ENCODE data around the gene NIPAL1.

NIPAL1 gene

DNA sequence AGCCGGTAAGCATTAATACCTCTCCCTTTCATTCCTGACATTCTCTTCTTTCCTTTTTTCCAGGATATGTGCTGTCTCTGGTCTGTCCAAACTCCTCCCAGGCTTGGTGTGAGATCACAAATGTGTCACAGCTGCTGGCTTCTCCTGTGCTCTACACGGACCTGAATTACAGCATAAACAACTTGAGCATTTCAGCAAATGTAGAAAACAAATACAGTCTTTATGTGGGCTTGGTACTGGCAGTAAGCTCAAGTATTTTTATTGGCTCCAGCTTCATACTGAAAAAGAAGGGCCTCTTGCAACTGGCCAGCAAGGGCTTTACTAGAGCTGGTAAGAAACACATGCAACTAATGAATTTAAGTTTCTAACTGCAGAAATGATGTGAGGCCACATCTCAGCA, 8.4 kb downstream of the NIPAL1 start:
- peak in 1 of 56 donors; percentile 3 for DNase-seq

DNA sequence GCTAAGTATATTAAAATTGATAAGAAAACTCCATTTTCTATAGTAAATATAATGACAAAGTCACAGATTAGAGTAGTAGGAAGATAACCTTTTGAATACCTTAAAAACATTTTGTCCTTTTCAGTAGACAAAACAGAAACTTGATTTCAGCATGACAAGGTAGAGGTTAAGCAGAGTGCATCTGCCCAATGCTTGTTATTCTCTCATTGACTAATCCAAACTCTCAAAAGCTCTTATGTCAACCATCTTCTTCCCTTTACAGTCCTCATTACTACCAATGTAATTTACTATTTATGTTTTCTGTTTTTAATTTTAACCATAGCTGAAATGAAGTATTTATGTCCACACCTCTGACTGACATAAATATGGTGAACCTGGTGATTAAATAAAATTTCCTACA, 11.1 kb downstream of the NIPAL1 start:
- no peak for DNase-seq

DNA sequence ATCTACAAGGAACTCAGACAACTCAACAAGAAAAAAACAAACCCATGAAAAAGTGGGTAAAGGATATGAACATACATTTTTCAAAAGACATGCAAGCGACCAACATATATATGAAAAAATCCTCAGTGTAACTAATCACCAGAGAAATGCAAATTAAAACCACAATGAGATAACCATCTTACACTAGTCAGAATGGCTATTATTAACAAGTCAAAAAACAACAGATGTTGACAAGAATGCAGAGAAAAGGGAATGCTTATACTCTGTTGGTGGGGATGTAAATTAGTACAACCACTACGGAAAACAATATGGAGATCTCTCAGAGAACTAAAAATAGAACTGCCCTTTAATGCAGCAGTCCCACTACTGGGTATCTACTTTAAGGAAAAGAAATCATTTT, 12.1 kb downstream of the NIPAL1 start:
- DNase-seq, result no peak

DNA sequence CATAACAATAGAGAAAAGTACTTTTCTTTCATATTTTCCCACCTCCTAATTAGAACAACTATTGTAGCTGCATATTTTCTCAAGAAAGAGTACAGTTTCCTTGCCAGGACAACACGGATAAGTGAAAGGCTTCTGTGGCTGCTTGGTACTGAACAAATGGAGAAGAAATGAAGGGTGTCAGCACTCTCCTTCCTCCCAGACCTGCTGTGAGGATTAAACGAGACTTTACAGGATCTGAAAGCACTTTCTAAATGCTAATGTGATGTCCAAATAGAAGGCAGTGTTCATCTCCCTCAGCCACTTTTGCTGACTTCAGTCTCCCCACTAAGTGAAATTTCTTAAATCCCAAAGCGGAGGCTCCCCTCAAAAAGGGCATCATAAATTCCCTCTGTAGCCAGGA, 13.9 kb downstream of the NIPAL1 start:
- DNase-seq, result no peak

DNA sequence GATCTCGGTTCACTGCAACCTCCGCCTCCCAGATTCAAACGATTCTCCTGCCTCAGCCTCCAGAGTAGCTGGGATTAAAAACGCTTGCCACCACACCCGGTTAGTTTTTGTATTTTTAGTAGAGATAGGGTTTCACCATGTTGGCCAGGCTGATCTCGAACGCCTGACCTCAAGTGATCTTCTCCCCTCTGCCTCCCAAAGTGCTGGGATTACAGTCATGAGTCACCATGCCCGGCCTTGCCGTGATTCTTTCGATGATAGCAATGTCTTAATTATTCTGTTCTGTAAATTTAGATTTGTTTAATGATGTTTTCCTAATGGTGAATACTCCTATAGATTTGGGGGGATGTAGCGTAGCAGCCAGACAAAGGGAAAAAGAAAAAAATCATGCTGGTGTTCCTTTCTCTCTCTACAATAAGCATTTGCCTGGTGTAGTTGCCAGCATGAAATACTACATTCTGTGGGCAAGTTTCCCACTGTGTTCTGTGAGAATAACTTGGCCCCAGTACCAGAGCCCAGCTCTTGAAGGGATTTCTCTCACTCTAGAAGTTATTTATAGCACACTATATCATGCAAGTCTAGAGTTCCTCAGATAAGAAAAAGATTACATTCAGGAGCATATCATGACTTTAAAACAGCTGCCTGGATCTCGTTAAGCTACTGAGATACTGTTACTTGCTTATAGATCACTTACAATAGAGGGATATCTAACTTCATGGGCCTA, 15.4 kb downstream of the NIPAL1 start:
- no peak for DNase-seq

DNA sequence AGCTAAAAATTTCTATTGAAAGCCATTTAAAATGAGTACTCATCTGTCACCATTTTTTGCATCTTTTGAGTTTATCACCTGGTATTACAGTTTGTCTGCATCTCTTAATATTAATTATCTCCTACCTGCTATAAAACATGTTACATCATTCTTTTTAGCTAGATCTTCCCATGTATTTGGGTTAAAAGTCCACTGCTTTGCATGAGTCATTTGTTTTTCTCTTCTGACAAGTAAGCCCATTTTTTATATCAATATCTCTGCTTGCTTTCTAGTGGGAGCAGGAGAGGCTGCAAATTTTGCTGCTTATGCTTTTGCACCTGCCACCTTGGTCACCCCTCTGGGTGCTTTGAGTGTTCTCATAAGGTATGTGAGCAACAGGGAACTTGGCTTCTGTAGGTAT, 16.1 kb downstream of the NIPAL1 start:
- no peak for DNase-seq

DNA sequence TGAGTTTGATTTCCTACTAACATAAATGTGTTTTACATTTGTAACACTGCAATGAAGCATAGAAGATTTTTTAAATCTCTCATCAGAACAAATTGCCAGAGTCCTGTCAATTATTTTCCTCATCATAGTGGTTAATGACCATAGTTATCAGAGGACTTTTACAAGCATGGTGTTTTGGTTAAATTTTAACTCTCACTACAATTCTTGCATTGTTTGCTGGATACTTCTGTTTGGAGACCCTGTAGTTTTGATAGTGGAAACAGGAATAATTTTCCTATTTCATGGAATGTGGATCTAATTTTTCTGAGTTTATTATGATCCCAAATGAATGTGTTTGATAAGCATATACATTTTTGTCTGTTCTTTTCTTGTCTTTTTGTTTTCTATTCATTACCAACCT, 16.8 kb downstream of the NIPAL1 start:
- no peak for DNase-seq

DNA sequence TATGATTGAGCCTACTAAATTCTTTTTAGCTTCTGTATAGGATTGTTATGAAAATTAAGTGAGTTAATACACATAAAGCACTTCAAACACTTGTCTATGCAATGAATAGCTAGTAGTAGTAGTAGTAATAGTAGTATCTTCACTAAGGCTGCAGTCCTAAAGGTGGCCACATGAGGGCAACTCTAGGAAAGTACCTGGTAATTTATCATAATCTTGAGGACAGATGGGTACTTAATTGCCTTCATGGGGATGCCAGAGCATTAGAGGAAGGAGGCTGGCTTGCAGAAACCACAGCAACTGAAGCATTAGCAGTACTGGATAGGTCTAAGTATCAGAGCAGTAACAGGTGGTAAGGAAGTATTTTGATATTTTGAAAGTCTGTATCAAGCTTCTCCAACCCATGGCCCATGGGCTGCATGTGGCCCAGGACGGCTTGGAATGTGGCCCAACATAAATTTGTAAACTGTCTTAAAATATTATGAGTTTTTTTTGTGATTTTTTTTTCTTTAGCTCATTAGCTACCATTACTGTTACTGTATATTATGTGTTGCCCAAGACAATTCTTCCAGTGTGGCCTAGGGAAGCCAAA, 17.3 kb downstream of the NIPAL1 start:
- DNase-seq, result no peak

DNA sequence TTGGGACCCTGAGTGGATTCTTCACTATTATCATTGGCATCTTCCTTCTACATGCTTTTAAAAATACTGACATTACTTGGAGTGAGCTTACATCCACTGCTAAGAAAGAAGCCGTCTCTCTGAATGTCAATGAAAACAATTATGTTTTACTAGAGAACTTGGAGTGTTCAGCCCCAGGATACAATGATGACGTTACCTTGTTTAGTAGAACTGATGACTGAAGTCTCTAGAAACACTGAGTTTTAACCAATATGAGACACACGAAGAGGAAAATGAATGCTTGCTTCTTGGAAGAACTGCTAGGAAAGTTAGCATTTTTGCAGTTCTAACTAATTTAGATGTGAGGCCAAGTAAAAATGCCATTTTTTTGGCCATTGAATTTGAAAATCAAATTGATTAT, 19.4 kb downstream of the NIPAL1 start:
- no peak for DNase-seq

DNA sequence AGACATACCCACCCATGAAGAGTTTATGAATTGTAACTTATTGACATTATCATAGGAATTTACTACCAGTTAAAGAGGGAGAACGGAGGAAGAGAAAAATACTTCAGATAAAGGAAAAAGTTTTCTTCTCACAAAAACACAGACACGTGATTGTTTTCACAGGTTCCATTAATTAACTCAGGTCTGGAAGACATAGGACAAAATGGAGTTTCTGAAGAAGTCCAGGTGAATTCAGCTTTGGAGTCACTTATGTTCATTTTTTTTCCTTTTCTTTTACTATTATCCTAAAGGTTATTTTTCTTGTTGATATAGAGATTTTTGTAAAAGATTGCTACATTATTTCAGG, 20.5 kb downstream of the NIPAL1 start:
- DNase-seq, result no peak

DNA sequence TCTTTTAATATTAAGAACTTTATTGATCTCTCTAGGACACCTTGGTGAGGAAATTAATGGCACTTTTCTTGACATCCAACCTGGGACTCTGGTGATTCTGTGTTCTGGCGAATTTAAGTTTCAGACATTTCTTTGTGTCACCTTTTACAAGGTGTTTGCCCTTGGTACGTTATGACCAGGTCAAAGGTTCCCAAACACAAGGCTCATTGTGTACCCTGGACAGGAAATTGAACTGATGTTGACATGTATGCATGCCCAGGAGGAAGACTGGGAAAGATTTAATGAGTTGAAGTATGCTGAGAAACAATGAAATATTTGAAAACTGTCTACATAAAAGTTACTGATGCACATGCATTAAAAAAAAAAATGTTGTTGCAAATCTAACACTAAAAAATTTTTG, 22.1 kb downstream of the NIPAL1 start:
- DNase-seq, result no peak

DNA sequence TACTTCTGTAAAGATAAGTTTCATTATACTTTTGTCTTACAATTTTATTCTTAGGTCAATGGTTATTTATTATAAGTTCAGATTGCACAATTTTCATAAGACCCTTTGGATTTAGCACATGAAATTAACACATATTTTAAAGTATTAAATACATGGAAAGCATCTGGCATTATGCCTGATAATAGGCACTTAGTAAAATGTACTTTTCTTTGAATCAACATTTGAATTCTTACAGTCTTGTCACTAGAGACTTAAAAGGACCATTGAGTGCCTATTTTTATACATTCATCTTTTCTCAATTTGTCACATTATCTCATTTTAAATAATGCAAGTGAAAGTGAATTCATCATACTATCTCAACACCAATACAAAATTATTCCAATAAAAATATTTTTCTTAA, 23.0 kb downstream of the NIPAL1 start:
- no peak for DNase-seq

DNA sequence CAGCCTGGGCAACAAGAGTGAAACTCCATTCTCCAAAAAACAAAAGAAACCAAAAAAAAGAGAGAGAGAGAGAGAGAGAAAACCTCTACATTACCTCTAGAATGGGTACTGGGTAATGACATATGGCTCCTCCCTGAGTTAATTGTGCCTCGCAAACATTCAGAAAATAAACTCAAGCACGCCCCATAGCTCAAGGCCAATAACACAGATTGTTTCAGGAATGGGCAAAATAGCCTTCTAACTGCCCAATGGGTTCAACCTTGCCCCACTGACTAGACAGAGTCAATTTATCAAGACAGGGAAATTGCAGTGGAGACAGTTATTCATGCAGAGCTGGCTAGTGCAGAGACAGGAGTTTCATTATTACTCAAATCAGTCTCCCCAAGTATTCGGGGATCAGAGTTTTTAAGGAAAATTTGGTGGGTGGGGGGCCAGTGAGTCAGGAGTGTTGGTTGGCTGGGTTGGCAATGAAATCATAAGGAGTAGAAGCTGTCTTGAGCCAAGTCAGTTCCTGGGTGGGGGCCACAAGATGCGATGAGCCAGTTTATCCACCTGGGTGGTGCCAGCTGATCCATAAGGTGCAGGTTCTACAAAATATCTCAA, 25.1 kb downstream of the NIPAL1 start:
- no peak for DNase-seq

DNA sequence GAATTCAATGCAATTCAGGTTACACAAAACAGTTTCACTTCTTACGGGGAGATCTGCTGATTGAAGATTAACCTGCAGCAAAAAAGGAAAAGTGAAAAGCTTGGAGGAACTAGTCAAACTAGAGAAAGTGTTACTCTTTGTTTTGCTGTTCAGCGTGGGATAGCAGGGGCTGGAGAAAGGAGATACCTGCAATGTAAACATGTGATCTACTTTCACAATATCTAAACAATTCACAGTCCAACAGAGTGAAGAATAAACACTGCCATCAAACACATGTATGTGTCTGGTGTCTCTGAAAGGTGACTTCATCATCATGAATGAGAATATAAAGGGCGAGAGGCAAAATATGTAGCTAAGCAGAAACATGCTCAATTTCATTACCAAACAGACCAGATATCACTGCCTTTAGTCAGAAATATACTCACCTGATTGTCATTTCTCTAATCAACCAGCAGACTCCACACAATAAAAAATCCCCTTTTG, 26.4 kb downstream of the NIPAL1 start:
- no peak for DNase-seq

DNA sequence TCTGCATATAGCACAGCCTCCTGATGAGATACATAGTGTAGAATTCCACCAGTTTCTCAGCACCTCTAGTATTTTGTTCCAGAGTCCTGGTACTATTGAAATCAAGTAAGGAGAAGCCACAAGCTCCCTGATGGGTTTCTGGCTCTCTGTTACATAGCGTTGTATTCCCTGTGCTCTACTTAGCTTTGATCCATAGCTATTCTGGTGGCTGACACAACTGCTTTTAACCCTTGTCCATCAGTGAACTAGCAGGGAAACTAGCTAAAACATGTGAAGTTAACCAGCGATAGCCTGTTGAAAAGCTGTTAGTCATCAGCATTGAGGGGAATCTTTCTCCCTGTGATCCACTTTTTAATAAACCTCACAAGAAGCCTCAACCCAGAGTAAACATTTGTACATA, 26.9 kb downstream of the NIPAL1 start:
- no peak for DNase-seq

DNA sequence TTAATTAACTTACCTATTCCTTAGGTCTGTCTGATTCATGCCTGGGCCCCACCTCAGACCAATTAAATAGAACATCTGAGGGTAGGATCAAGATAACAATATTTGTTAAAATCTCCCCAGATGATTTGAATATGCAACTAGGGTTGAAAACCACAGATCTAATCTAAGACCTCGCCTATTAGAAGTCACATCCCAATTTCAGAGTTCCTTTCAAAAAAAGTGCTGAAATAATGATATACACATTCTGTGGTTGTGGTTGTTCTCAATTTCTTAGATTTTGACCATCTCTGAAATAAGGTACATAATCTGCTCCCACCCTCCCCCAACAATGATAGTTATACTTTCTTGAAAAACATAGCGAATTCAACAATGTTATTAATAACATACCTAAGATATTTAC, 27.7 kb downstream of the NIPAL1 start:
- no peak for DNase-seq

DNA sequence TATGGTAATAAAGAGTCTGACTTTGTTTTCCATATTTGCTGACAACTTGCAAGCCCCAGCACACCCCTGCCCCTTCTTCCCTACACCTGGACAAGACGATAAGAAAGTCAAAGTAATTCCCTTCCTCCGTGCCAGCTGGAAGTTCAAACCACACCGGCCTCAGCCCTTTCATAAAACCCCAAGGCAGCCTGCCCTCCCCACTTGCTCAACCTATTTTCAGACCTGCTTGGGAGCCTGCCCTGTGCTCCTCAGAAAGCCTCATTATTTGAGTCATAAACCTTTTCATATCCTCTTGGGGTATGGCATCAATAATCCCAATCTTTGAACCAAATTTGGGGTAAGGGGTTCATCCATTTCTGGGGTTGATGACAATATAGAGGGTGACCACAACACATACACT, 29.5 kb downstream of the NIPAL1 start:
- no peak for DNase-seq

DNA sequence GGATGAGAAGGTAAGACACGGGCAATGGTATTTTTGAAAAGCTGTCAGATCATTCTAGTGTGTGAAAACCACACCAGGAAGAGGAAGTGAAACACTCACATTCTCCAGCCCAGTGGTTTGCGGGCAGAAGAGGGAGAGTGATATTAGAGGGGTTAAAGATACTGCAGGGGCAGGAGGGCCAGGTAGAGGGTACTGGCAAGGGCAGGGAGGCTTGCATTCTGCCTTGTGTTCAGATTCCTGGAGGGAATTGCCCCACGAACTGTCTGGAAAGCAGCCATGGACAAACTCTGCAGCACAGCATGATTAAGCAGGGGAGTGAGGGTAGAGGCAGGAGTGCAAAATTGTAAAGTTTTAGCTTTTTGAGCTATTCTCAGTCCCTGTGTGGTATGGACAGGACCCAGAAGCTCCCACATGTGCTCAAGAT, 30.9 kb downstream of the NIPAL1 start:
- DNase-seq, result no peak

DNA sequence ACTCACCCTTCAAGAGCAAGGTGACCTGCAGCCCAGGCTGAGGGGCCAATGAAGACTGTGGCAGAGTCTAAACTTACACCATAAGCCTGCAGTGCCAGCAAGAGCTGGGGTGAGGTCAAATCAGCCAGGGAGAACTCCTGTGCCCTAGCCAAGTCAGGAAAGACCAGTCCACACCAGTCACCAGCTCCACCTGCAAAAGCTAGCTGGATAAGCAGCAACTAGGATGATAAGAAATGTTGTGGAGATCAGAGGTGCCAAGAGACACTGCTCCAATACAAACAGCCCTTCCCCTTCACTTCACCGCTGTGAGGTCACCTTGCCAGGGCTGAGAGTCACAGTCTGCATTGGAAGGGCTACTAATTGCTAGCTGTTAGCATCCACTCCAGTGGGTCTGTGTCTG, 31.3 kb downstream of the NIPAL1 start:
- DNase-seq, result no peak

DNA sequence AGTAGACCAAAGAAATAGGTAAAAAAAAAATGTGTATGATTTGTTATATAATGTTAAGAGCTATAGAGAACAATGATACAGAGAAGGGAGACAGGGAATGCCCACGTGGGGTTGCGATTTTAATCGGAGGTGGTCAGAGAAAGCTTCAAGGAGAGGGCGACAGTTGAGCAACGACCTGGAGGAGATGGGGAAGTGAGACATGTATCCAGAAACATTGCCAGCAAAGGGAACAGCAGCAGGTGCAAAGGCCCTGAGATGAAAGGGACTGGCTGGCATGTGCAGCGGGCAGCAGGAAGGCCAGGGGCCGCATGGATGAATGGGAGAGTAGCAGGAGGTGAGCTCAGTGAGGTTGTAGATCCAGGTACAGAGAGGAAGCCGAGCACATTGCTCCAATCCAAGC, 32.9 kb downstream of the NIPAL1 start:
- no peak for DNase-seq

DNA sequence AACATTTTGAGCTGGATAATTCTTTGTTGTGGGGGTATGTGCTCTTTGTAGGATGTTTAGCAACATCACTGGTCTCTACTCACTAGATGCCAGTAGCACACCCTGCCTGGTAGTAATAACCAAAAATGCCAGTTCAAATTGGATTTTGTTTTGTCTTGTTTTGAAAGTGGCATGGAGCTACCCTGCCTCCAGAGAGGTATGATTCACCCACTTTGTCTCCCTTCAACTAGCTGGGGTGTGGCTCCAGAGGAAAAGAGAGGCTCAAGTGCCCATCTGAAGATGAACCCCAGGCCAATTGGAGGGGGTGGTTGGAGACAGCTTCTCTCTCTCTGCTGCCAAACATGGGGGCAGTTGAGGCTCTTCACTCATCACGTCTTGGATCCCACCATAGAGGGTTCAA, 34.5 kb downstream of the NIPAL1 start:
- no peak for DNase-seq

DNA sequence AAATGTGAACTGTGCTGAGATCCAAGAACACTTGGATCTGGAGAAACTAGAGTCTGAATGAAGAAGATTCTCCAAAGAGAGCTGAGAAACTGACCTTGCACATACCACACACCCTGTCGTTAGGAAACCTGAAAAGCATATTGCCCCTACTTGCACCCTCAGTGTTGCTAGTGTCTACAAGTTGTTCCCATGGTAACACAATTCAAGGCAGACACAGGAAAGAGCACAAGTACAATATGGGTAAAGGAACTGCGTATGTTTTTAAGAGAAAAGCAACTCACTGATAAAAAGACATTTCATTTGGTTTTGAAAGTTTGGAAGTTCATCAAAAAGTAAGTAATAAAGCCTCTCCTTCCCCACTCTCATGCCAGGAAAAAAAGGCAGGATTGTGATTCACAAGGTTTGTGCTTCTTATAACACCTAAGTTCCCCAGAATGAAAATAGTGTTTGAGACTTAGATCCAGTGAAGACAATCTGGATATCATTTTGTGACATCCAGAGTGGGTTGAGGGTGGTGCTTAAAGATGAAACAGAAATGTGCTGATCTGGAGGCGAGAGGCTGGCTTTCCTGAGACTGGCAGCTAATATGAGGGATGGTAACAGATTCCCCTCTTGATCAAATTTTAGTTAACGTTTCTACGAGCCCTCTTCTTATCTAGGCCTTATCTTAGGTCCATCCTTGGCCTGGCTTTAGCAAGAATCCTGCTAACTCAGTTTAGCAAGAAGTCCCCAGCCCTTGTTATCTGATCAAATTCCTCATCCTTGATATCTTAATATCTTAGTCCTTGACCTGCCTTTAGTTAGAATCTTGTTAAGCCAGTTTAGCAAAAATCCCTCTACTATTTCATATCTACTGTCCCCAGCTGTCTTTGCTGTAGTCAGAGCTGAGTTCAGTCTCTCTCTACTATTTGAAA, 42.3 kb downstream of the NIPAL1 start:
- DNase-seq, result no peak

All from amygdala (tissue), 56 donors.